Stimulated activated CD8-positive, alpha-beta memory T cell treated with anti-CD3 and anti-CD28 coated beads, Interleukin-12 subunit alpha, Interleukin-12 subunit beta, amount 100 ng/mL, for 24 hours (primary cell): ENCODE data around the gene ZMYM2.

Source experiments
- DNase-seq: peaks from one replicate; pipeline ENCODE4 v3.0.0-alpha.2; 2020; ENCODE audit errors: extremely low read depth

ZMYM2 gene

GRCh38 chr13:20105161-20105689, 146.7 kb downstream of the ZMYM2 start:
- no peak for DNase-seq

GRCh38 chr13:20106742-20107141, 148.2 kb downstream of the ZMYM2 start:
- no peak for DNase-seq

- DNase-seq = no peak
These were observed 150.5 kb downstream of the ZMYM2 start for GRCh38 chr13:20109037-20109436.

- DNase-seq = no peak
These were observed 155.6 kb downstream of the ZMYM2 start for GRCh38 chr13:20114066-20114610.

- no peak for DNase-seq
These were observed 157.7 kb downstream of the ZMYM2 start for GRCh38 chr13:20116213-20116612.

- no peak for DNase-seq
These were observed 160.0 kb downstream of the ZMYM2 start for GRCh38 chr13:20118268-20119140.

GRCh38 chr13:20119960-20120359, 161.4 kb downstream of the ZMYM2 start:
- no peak for DNase-seq

GRCh38 chr13:20121159-20121525, 162.6 kb downstream of the ZMYM2 start:
- no peak for DNase-seq

- DNase-seq = no peak
These were observed 165.8 kb downstream of the ZMYM2 start for GRCh38 chr13:20124303-20124702.

GRCh38 chr13:20125129-20125782, 166.7 kb downstream of the ZMYM2 start:
- DNase-seq = no peak

GRCh38 chr13:20125783-20126165, 167.2 kb downstream of the ZMYM2 start:
- no peak for DNase-seq

- DNase-seq = no peak
These were observed 168.2 kb downstream of the ZMYM2 start for GRCh38 chr13:20126541-20127261.

GRCh38 chr13:20127262-20127561, 168.7 kb downstream of the ZMYM2 start:
- no peak for DNase-seq

GRCh38 chr13:20127562-20128458, 169.3 kb downstream of the ZMYM2 start:
- no peak for DNase-seq

GRCh38 chr13:20128459-20128931, 170.0 kb downstream of the ZMYM2 start:
- no peak for DNase-seq

GRCh38 chr13:20129076-20129475, 170.5 kb downstream of the ZMYM2 start:
- DNase-seq = no peak

- DNase-seq = no peak
These were observed 171.5 kb downstream of the ZMYM2 start for GRCh38 chr13:20130012-20130411.

- DNase-seq = no peak
These were observed 172.1 kb downstream of the ZMYM2 start for GRCh38 chr13:20130652-20131051.

- no peak for DNase-seq
These were observed 172.7 kb downstream of the ZMYM2 start for GRCh38 chr13:20131057-20131832.

- DNase-seq = no peak
These were observed 173.6 kb downstream of the ZMYM2 start for GRCh38 chr13:20132052-20132634.
